ENCODE results near the gene NWD2. TPM values are rescaled to one million over a fixed set of nuclear protein-coding genes. Genes with fewer than 3 reads are reported as not detected.

NWD2 gene
- total and polyA plus RNA-seq, 10 of the 15 experiments (the other 5 are each of a cell fraction or from before 2014, with no cell fraction given): not detected

GRCh38 chr4:37393321-37393720 lies 148.8 kb downstream of the NWD2 start:
- WGBS (ENCODE audit: insufficient coverage, insufficient replicate concordance, low lambda C conversion rate, missing lambda C conversion rate): 48% methylated on average over 3 of the region's 3 CpGs
- Histone ChIP-seq H2AFZ (ENCODE audit: control insufficient read depth, low read depth, low read length) (no peak overlapping the region), H3K9ac (ENCODE audit: control insufficient read depth, insufficient read depth, low read length) (no peak overlapping the region), H4K20me1 (ENCODE audit: control insufficient read depth, insufficient read depth) (no peaks in the 10 kb centered on the region), H3K79me2 (ENCODE audit: control insufficient read depth, insufficient read depth, low read length) (no peaks in the 10 kb centered on the region), H3K9me3 (replicated peaks; ENCODE audit: control insufficient read depth, insufficient read depth, low read length) (peaks cover 3% of the 10 kb centered on the region), H3K4me1 (ENCODE audit: control insufficient read depth, insufficient read depth, low read length) (no peaks in the 10 kb centered on the region), H3K4me3 (no peak overlapping the region), H3K27me3 (replicated peaks in 1 of 2; ENCODE audit: control insufficient read depth in 2 of 2, insufficient read depth in 2 of 2, low read length in 1 of 2) (no peaks in the 10 kb centered on the region), H3K27ac (ENCODE audit: control insufficient read depth, insufficient read depth) (no peak overlapping the region), H3K4me2 (ENCODE audit: control insufficient read depth, insufficient read depth) (no peak overlapping the region), H3K36me3 (ENCODE audit: control insufficient read depth in 2 of 2, insufficient read depth in 2 of 2, low read length in 1 of 2) (no peaks in the 10 kb centered on the region)
- CTCF ChIA-PET: interaction anchor here (1.4 kb wide), 1 partner anchor 35 kb away, joined by 3 read pairs; no protein-coding TSS in a partner anchor
- no peak for TF ChIP-seq RAD51 (IDR thresholded peaks at IDR 0.05)
- TF ChIP-seq, protein P1, sequence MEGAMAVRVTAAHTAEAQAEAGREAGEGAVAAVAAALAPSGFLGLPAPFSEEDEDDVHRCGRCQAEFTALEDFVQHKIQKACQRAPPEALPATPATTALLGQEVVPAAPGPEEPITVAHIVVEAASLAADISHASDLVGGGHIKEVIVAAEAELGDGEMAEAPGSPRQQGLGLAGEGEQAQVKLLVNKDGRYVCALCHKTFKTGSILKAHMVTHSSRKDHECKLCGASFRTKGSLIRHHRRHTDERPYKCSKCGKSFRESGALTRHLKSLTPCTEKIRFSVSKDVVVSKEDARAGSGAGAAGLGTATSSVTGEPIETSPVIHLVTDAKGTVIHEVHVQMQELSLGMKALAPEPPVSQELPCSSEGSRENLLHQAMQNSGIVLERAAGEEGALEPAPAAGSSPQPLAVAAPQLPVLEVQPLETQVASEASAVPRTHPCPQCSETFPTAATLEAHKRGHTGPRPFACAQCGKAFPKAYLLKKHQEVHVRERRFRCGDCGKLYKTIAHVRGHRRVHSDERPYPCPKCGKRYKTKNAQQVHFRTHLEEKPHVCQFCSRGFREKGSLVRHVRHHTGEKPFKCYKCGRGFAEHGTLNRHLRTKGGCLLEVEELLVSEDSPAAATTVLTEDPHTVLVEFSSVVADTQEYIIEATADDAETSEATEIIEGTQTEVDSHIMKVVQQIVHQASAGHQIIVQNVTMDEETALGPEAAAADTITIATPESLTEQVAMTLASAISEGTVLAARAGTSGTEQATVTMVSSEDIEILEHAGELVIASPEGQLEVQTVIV (IDR thresholded peaks at IDR 0.05; ENCODE audit: borderline replicate concordance, partially characterized antibody): no peak
- TF ChIP-seq NFYB (IDR thresholded peaks at IDR 0.05; ENCODE audit: insufficient read depth, low read depth, low read length): no peak
- TF ChIP-seq MYB (IDR thresholded peaks at IDR 0.05; ENCODE audit: borderline replicate concordance, low read depth, low read length): no peak
- no peak for TF ChIP-seq ZNF622 (IDR thresholded peaks at IDR 0.05)
- TF ChIP-seq, protein P2, sequence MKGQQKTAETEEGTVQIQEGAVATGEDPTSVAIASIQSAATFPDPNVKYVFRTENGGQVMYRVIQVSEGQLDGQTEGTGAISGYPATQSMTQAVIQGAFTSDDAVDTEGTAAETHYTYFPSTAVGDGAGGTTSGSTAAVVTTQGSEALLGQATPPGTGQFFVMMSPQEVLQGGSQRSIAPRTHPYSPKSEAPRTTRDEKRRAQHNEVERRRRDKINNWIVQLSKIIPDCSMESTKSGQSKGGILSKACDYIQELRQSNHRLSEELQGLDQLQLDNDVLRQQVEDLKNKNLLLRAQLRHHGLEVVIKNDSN (IDR thresholded peaks at IDR 0.05; ENCODE audit: borderline replicate concordance, extremely low read length, insufficient read depth, low read depth, low read length): no peak
- no peak for TF ChIP-seq CBFB (IDR thresholded peaks at IDR 0.05; ENCODE audit: low read depth)
- TF ChIP-seq POLR2A (IDR thresholded peaks at IDR 0.05; ENCODE audit: low read depth, low read length): no peak
- no peak for TF ChIP-seq TAF1 (IDR thresholded peaks at IDR 0.05; ENCODE audit: borderline replicate concordance, low read depth, low read length)
- no peak for TF ChIP-seq SMC3 (IDR thresholded peaks at IDR 0.05; ENCODE audit: borderline replicate concordance, low read length)
- no peak for TF ChIP-seq RBBP5 (conservative IDR thresholded peaks at IDR 0.05)
- DNase-seq (ENCODE audit: low read depth, low spot score): no peak
- no peak for ATAC-seq
- POLR2A ChIA-PET: no interaction called here
- in situ Hi-C loops (cut with MboI): loop anchor here (25.0 kb wide), 1 partner anchor 1206 kb away; no protein-coding TSS in a partner anchor
- intact Hi-C loops (cut with micrococcal nuclease; ENCODE audit: unreplicated experiment): loop anchor here (10.0 kb wide), 1 partner anchor 839 kb away; no protein-coding TSS in a partner anchor
- no TSS peak for BruUV-seq (replicated peaks)
- SMC1A ChIA-PET (ENCODE audit: uncharacterized antibody, unreplicated experiment): interaction anchor here (1.6 kb wide), 1 partner anchor 9 kb away, joined by 3 read pairs; no protein-coding TSS in a partner anchor
- RAD21 ChIA-PET (ENCODE audit: unreplicated experiment): no interaction called here
- FAIRE-seq: no peak
